GM21381 (cell line): ENCODE results near the gene CYP27B1.
"Not testable (repeated sequence)": the region's sequence is repeated elsewhere in the genome, so short reads cannot be mapped to it uniquely, and the experiment has no call there.

ENCODE experiments used
- ATAC-seq: cut with Tn5 transposase; IDR thresholded peaks from one replicate; pipeline ENCODE4 v1.9.1; 2021; ENCODE audit warnings: mild to moderate bottlenecking, moderate library complexity; ENCODE audit not compliant: unreplicated experiment

CYP27B1 gene

GRCh38 chr12:57723630-57723962, 43.3 kb downstream of the CYP27B1 start:
- no peak for ATAC-seq

- no peak for ATAC-seq
Measured at GRCh38 chr12:57722716-57723629, 43.9 kb downstream of the CYP27B1 start.

GRCh38 chr12:57721846-57722608, 44.9 kb downstream of the CYP27B1 start:
- ATAC-seq, result not testable (repeated sequence)

- no peak for ATAC-seq
Measured at GRCh38 chr12:57720606-57721595, 46.0 kb downstream of the CYP27B1 start.

- ATAC-seq, result no peak
Measured at GRCh38 chr12:57719777-57720605, 46.9 kb downstream of the CYP27B1 start.

GRCh38 chr12:57718641-57719528, 48.0 kb downstream of the CYP27B1 start:
- ATAC-seq, result no peak

- no peak for ATAC-seq
Measured at GRCh38 chr12:57717846-57718640, 48.8 kb downstream of the CYP27B1 start.

- no peak for ATAC-seq
Measured at GRCh38 chr12:57717131-57717530, 49.7 kb downstream of the CYP27B1 start.

GRCh38 chr12:57716305-57716704, 50.6 kb downstream of the CYP27B1 start:
- no peak for ATAC-seq

GRCh38 chr12:57715786-57716185, 51.1 kb downstream of the CYP27B1 start:
- ATAC-seq, result no peak

- ATAC-seq, result not testable (repeated sequence)
Measured at GRCh38 chr12:57715036-57715748, 51.7 kb downstream of the CYP27B1 start.

- ATAC-seq, result no peak
Measured at GRCh38 chr12:57713209-57713608, 53.7 kb downstream of the CYP27B1 start.

- no peak for ATAC-seq
Measured at GRCh38 chr12:57712701-57713100, 54.2 kb downstream of the CYP27B1 start.
